Cardiac fibroblast (primary cell): ENCODE results near the gene KRTAP9-2.
"Not testable (repeated sequence)": the region's sequence is repeated elsewhere in the genome, so short reads cannot be mapped to it uniquely, and the experiment has no call there.

Experiments
- DNase-seq, 2 donors: peaks; one replicate each; pipeline versions ENCODE4 v3.0.0 to v3.0.0-alpha.2; 2010; ENCODE audit warnings: low read depth in 2 of 2
- H3K4me3 ChIP-seq, 2 donors: replicated peaks in 1 of 2; 1 replicate in 1 of 2; 2 replicates in 1 of 2; pipeline ENCODE4 v1.5.1; 2011; ENCODE audit warnings: low read depth in 2 of 2, low read length in 2 of 2, mild to moderate bottlenecking in 2 of 2, moderate library complexity in 1 of 2
- TF ChIP-seq, protein P1 (sequence below): IDR thresholded peaks from one replicate; pipeline ENCODE4 v1.5.1; 2011; ENCODE audit warnings: low read depth, mild to moderate bottlenecking, low read length, inconsistent platforms

The KRTAP9-2 gene

DNA sequence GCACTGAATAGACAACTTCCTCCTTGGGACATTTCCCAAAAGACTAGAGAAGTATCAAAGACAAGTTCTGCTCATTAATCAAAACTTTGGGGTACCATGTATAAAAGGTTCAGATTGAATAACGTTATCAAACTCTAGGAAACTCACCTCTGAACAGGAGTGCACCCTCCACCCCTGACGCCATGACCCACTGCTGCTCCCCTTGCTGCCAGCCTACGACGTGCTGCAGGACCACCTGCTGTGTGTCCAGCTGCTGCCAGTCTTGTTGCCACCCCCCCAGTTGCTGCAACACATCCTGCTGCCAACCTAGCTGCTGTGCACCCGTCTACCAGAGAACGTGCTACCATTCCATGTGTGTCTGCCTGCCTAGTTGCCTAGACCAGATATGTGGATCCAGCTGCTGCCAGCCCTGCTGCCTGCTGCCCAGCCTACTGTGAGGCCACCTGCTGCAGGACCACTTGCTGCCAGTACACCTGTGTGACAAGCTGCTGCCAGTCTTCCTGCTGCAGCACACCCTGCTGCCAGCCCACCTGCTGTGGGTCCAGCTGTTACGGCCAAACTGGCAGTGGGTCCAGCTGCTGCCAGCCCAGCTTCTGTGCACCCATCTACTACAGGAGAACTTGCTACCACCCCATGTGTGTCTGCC is 13.8 kb upstream of the KRTAP9-2 start:
- no peak overlapping the region for H3K4me3 ChIP-seq

DNA sequence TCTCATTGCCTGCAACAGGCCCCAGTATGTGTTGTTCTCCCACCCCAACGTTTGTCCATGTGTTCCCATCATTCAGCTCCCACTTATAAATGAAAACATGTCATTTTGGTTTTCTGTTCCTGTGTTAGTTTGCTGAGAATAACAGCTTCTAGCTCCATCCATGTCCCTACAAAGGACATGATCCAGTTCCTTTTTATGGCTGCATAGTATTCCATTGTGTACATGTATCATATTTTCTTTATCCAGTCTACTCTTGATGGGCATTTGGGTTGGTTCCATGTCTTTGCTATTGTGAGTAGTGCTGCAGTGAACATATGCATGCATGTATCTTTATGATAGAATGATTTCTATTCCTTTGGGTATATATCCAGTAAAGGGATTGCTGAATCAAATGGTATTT is 10.8 kb upstream of the KRTAP9-2 start:
- no peak overlapping the region for H3K4me3 ChIP-seq
- no peak for DNase-seq
- TF ChIP-seq, protein P1, sequence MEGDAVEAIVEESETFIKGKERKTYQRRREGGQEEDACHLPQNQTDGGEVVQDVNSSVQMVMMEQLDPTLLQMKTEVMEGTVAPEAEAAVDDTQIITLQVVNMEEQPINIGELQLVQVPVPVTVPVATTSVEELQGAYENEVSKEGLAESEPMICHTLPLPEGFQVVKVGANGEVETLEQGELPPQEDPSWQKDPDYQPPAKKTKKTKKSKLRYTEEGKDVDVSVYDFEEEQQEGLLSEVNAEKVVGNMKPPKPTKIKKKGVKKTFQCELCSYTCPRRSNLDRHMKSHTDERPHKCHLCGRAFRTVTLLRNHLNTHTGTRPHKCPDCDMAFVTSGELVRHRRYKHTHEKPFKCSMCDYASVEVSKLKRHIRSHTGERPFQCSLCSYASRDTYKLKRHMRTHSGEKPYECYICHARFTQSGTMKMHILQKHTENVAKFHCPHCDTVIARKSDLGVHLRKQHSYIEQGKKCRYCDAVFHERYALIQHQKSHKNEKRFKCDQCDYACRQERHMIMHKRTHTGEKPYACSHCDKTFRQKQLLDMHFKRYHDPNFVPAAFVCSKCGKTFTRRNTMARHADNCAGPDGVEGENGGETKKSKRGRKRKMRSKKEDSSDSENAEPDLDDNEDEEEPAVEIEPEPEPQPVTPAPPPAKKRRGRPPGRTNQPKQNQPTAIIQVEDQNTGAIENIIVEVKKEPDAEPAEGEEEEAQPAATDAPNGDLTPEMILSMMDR = no peak

More for the DNA sequence above, 13.8 kb upstream of the KRTAP9-2 start:
- TF ChIP-seq, protein P1 = no peak
- no peak for DNase-seq

DNA sequence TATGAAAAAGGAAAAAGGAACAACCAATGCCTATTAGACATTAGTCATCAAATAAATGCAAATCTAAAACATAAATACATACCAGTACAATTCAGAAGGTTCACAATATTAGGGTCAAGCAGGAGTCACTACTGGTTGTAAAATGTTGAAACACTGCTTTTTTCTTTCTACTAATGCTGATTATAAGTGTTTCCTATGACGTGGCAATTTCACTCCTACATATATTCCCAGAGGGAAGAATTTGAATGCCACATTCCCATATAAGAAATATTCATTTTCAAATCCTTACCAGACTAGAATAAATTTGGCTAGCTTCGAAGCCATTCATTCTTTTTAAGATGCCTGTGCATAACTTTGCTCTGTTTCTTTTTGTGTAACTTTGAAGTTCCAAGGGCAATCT is 2.6 kb upstream of the KRTAP9-2 start:
- no peak overlapping the region for H3K4me3 ChIP-seq
- TF ChIP-seq, protein P1 = no peak
- DNase-seq = peak in 1 of 2 donors; percentile 1

DNA sequence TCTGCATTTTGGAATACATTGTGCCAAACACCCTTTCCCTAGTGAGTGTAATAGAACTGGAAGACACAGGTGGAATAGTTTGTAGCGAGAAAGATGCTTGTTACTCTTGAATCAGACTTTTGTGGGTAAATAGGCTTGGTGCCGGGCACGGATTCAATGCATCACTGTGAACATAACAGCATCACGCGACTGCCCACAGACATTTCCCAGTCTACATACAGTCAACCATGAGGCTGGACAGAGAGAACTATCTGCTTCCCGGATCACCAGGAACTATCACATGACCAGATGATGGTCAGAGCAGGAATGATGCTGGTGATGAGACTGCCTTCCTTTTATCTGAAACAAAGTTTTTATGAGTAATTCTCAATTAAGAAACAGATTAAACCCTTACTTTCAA is 397 bp upstream of the KRTAP9-2 start:
- H3K4me3 ChIP-seq = no peak overlapping the region
- TF ChIP-seq, protein P1 = no peak
- DNase-seq = no peak

DNA sequence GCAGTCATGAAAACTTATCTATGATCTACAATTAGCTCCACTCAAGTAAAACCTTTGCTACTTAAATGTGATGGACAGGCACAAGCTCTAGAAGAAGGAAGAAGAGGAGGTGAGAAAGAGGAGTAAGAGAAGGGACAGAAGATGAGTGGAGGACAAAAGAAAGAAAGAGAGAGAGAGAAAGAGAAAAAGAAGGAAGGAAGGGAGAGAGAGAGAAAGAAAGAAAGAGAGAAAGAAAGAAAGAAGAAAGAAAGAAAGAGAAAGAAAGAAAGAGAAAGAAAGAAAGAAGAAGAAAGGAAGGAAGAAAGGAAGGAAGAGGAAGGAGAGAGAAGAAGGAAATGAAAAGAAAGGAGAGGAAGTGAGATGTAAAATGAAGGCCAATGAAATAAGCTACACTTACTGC is 3.6 kb downstream of the KRTAP9-2 start:
- no peak for DNase-seq
- TF ChIP-seq, protein P1 = no peak
- no peak overlapping the region for H3K4me3 ChIP-seq

DNA sequence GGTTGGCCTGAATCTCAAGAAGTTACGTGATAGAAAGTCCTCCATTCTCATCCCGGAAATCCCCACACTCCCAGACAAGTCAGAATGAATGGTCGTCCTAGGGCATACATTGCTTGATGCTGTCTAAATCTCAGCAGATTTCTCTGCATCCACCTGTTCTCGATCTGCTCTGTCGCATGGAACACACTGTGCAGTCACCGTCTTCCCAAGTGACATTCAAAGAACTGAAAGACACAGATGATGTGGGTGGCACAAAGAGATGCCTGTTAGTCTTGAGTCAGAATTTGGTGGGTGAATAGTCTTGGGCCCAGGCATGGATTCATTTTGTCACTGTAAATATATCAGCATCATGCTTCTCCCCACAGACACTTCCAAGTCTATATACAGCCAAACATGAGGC is 5.3 kb downstream of the KRTAP9-2 start:
- TF ChIP-seq, protein P1 = no peak
- H3K4me3 ChIP-seq = no peak overlapping the region
- no peak for DNase-seq

DNA sequence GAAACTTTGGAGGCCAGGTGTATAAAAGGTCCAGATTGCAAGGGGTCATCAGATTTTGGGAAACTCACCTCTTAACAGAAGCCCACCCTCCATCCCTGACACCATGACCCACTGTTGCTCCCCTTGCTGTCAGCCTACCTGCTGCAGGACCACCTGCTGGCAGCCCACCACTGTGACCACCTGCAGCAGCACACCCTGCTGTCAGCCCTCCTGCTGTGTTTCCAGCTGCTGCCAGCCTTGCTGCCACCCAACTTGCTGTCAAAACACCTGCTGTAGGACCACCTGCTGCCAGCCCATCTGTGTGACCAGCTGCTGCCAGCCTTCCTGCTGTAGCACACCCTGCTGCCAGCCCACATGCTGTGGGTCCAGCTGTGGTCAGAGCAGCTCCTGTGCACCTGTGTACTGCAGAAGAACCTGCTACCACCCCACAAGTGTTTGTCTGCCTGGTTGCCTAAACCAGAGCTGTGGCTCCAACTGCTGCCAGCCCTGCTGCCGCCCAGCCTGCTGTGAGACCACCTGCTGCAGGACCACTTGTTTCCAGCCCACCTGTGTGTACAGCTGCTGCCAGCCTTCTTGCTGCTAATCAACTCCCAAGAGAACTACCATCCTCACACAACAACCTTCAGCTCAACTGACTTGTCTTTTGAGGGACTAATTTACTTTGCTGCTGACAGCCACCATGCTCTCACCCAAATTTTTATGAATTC is 6.1 kb downstream of the KRTAP9-2 start, which contains the start of gene KRTAP9-3:
Gene KRTAP9-3, plus strand, starts transcription at position 51 of the 707 bp plus-strand sequence. Its CDS starts 53 bp downstream, at position 104.
- not testable (repeated sequence) for H3K4me3 ChIP-seq, DNase-seq

DNA sequence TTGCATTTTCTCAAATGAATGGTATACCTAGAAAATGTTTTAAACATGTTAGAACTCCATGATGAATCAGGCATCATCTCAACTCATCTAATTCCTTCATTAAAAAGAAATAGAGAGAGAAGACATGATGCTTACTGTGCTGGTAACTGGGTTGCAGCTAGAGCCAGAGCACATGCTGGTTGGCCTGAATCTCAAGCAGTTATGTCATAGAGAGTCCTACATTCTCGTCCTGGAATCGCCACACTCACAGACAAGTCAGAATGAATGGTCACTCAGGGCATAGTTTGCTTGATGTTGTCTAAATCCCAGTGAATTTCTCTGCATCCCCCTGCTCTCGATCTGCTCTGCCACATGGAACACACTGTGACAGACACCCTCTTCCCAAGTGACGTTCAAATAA is 10.7 kb downstream of the KRTAP9-2 start:
- not testable (repeated sequence) for H3K4me3 ChIP-seq, DNase-seq

DNA sequence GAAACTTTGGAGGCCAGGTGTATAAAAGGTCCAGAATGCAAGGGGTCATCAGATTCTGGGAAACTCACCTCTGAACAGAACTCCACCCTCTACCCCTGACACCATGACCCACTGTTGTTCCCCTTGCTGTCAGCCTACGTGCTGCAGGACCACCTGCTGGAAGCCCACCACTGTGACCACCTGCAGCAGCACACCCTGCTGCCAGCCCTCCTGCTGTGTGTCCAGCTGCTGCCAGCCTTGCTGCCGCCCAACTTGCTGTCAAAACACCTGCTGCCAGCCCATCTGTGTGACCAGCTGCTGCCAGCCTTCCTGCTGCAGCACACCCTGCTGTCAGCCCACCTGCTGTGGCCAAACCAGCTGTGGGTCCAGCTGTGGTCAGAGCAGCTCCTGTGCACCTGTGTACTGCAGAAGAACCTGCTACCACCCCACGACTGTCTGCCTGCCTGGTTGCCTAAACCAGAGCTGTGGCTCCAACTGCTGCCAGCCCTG is 11.5 kb downstream of the KRTAP9-2 start, which contains the start of gene KRTAP9-8:
Gene KRTAP9-8, plus strand, starts transcription at position 51 of the 489 bp plus-strand sequence. Its CDS starts 53 bp downstream, at position 104.
- not testable (repeated sequence) for DNase-seq, H3K4me3 ChIP-seq

DNA sequence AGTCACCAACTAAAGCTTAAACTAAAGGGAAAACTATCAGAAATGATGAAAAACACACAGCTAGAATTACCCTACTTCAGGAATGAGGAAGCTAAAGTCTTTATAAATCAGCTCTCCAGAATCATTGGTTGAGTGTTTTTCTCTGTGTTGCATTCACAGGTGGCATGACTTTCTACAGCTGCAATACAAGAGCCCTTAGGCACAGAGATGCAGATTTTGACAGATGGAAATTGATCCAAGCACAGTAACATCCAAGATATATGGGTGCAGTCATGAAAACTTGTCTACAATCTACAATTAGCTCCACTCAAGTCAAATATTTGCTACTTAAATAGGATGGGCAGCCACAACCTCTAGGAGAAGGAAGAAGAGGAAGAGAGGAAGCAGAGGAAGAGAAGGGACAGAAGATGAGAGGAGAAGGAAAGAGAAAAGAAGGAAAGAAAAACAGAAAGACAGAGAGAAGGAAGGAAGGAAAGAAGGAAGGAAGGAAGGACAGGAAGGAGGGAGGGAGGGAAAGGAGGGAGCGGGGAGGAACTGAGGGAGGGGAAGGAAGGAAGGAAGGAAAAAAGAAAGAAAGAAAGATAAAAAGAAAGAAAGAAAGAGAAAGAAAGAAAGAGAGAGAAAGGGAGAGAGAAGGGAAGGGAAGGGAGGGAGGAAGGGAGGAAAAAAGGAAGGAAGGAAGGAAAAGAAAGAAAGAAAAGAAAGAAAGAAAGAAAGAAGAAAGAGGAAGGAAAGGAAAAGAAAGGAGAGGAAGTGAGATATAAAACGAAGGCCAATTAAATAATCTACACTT is 20.7 kb downstream of the KRTAP9-2 start:
- not testable (repeated sequence) for DNase-seq, H3K4me3 ChIP-seq
